ENCODE data around the gene MBP.

Gene MBP

GRCh38 chr18:77095391-77096371 lies 36.9 kb downstream of the MBP start:
- Histone ChIP-seq H3K4me1 (ENCODE audit: control insufficient read depth in 1 of 2, insufficient read depth in 2 of 2, low read length in 2 of 2) (peaks cover 8 to 38% of the 10 kb centered on the region in 2 donors), H3K4me3 (ENCODE audit: low read depth in 1 of 2, low read length in 2 of 2) (peak overlapping the region in 1 of 2 donors; percentile 19), H3K9me3 (ENCODE audit: control insufficient read depth in 1 of 2, low read length in 2 of 2) (no peaks in the 10 kb centered on the region), H3K36me3 (ENCODE audit: control insufficient read depth in 1 of 2, insufficient read depth in 2 of 2, low read length in 2 of 2) (no peaks in the 10 kb centered on the region), H3K27ac (ENCODE audit: low read length) (peak overlapping the region; percentile 44), H3K27me3 (ENCODE audit: low read depth, low read length) (no peaks in the 10 kb centered on the region)

- Histone ChIP-seq H3K4me1 (ENCODE audit: control insufficient read depth in 1 of 2, insufficient read depth in 2 of 2, low read length in 2 of 2) (peaks cover 8 to 32% of the 10 kb centered on the region in 2 donors), H3K4me3 (ENCODE audit: low read depth in 1 of 2, low read length in 2 of 2) (no peak overlapping the region), H3K27me3 (ENCODE audit: low read depth, low read length) (no peaks in the 10 kb centered on the region), H3K9me3 (ENCODE audit: control insufficient read depth in 1 of 2, low read length in 2 of 2) (no peaks in the 10 kb centered on the region), H3K36me3 (ENCODE audit: control insufficient read depth in 1 of 2, insufficient read depth in 2 of 2, low read length in 2 of 2) (no peaks in the 10 kb centered on the region), H3K27ac (ENCODE audit: low read length) (no peak overlapping the region)
Observed at GRCh38 chr18:77093586-77093985, 39.0 kb downstream of the MBP start.

GRCh38 chr18:77093067-77093430 lies 39.5 kb downstream of the MBP start:
- no peaks in the 10 kb centered on the region for H3K36me3 ChIP-seq (ENCODE audit: control insufficient read depth in 1 of 2, insufficient read depth in 2 of 2, low read length in 2 of 2)
- no peaks in the 10 kb centered on the region for H3K27me3 ChIP-seq (ENCODE audit: low read depth, low read length)
- H3K27ac ChIP-seq (ENCODE audit: low read length), result no peak overlapping the region

GRCh38 chr18:77092104-77093066 lies 40.2 kb downstream of the MBP start:
- Histone ChIP-seq H3K27me3 (ENCODE audit: low read depth, low read length) (no peaks in the 10 kb centered on the region), H3K4me1 (ENCODE audit: control insufficient read depth in 1 of 2, insufficient read depth in 2 of 2, low read length in 2 of 2) (peaks cover 8 to 25% of the 10 kb centered on the region in 2 donors), H3K36me3 (ENCODE audit: control insufficient read depth in 1 of 2, insufficient read depth in 2 of 2, low read length in 2 of 2) (no peaks in the 10 kb centered on the region), H3K9me3 (ENCODE audit: control insufficient read depth in 1 of 2, low read length in 2 of 2) (no peaks in the 10 kb centered on the region), H3K27ac (ENCODE audit: low read length) (no peak overlapping the region), H3K4me3 (ENCODE audit: low read depth in 1 of 2, low read length in 2 of 2) (no peak overlapping the region)

More at GRCh38 chr18:77093067-77093430, 39.5 kb downstream of the MBP start:
- H3K9me3 ChIP-seq (ENCODE audit: control insufficient read depth in 1 of 2, low read length in 2 of 2), result no peaks in the 10 kb centered on the region
- peaks cover 8 to 31% of the 10 kb centered on the region in 2 donors for H3K4me1 ChIP-seq (ENCODE audit: control insufficient read depth in 1 of 2, insufficient read depth in 2 of 2, low read length in 2 of 2)
- H3K4me3 ChIP-seq (ENCODE audit: low read depth in 1 of 2, low read length in 2 of 2), result no peak overlapping the region

GRCh38 chr18:77091366-77091765 lies 41.2 kb downstream of the MBP start:
- H3K36me3 ChIP-seq (ENCODE audit: control insufficient read depth in 1 of 2, insufficient read depth in 2 of 2, low read length in 2 of 2), result no peaks in the 10 kb centered on the region
- no peaks in the 10 kb centered on the region for H3K27me3 ChIP-seq (ENCODE audit: low read depth, low read length)
- H3K4me1 ChIP-seq (ENCODE audit: control insufficient read depth in 1 of 2, insufficient read depth in 2 of 2, low read length in 2 of 2), result peaks cover 11 to 26% of the 10 kb centered on the region in 2 donors
- H3K27ac ChIP-seq (ENCODE audit: low read length), result no peak overlapping the region
- no peaks in the 10 kb centered on the region for H3K9me3 ChIP-seq (ENCODE audit: control insufficient read depth in 1 of 2, low read length in 2 of 2)
- no peak overlapping the region for H3K4me3 ChIP-seq (ENCODE audit: low read depth in 1 of 2, low read length in 2 of 2)

- Histone ChIP-seq H3K27me3 (ENCODE audit: low read depth, low read length) (no peaks in the 10 kb centered on the region), H3K27ac (ENCODE audit: low read length) (no peak overlapping the region), H3K9me3 (ENCODE audit: control insufficient read depth in 1 of 2, low read length in 2 of 2) (no peaks in the 10 kb centered on the region), H3K4me1 (ENCODE audit: control insufficient read depth in 1 of 2, insufficient read depth in 2 of 2, low read length in 2 of 2) (peaks cover 15 to 25% of the 10 kb centered on the region in 2 donors), H3K36me3 (ENCODE audit: control insufficient read depth in 1 of 2, insufficient read depth in 2 of 2, low read length in 2 of 2) (no peaks in the 10 kb centered on the region), H3K4me3 (ENCODE audit: low read depth in 1 of 2, low read length in 2 of 2) (no peak overlapping the region)
Observed at GRCh38 chr18:77090546-77091174, 41.9 kb downstream of the MBP start.

GRCh38 chr18:77089723-77090285 lies 42.8 kb downstream of the MBP start:
- Histone ChIP-seq H3K4me1 (ENCODE audit: control insufficient read depth in 1 of 2, insufficient read depth in 2 of 2, low read length in 2 of 2) (peaks cover 8 to 25% of the 10 kb centered on the region in 2 donors), H3K27ac (ENCODE audit: low read length) (no peak overlapping the region), H3K36me3 (ENCODE audit: control insufficient read depth in 1 of 2, insufficient read depth in 2 of 2, low read length in 2 of 2) (no peaks in the 10 kb centered on the region), H3K4me3 (ENCODE audit: low read depth in 1 of 2, low read length in 2 of 2) (no peak overlapping the region), H3K27me3 (ENCODE audit: low read depth, low read length) (no peaks in the 10 kb centered on the region), H3K9me3 (ENCODE audit: control insufficient read depth in 1 of 2, low read length in 2 of 2) (no peaks in the 10 kb centered on the region)

GRCh38 chr18:77088963-77089722 lies 43.4 kb downstream of the MBP start:
- Histone ChIP-seq H3K4me1 (ENCODE audit: control insufficient read depth in 1 of 2, insufficient read depth in 2 of 2, low read length in 2 of 2) (peaks cover 14 to 30% of the 10 kb centered on the region in 2 donors), H3K36me3 (ENCODE audit: control insufficient read depth in 1 of 2, insufficient read depth in 2 of 2, low read length in 2 of 2) (no peaks in the 10 kb centered on the region), H3K4me3 (ENCODE audit: low read depth in 1 of 2, low read length in 2 of 2) (no peak overlapping the region), H3K9me3 (ENCODE audit: control insufficient read depth in 1 of 2, low read length in 2 of 2) (no peaks in the 10 kb centered on the region), H3K27ac (ENCODE audit: low read length) (no peak overlapping the region), H3K27me3 (ENCODE audit: low read depth, low read length) (no peaks in the 10 kb centered on the region)

GRCh38 chr18:77087393-77088141 lies 45.0 kb downstream of the MBP start:
- no peaks in the 10 kb centered on the region for H3K36me3 ChIP-seq (ENCODE audit: control insufficient read depth in 1 of 2, insufficient read depth in 2 of 2, low read length in 2 of 2)
- peak overlapping the region; percentile 57 to 67 for H3K4me3 ChIP-seq (ENCODE audit: low read depth in 1 of 2, low read length in 2 of 2)
- H3K9me3 ChIP-seq (ENCODE audit: control insufficient read depth in 1 of 2, low read length in 2 of 2), result no peaks in the 10 kb centered on the region
- peak overlapping the region; percentile 48 for H3K27ac ChIP-seq (ENCODE audit: low read length)
- no peaks in the 10 kb centered on the region for H3K27me3 ChIP-seq (ENCODE audit: low read depth, low read length)
- H3K4me1 ChIP-seq (ENCODE audit: control insufficient read depth in 1 of 2, insufficient read depth in 2 of 2, low read length in 2 of 2), result peaks cover 16 to 31% of the 10 kb centered on the region in 2 donors
